Measurements from ENCODE around the gene OTOGL.

OTOGL gene

GRCh38 chr12:80059102-80059501 is 40.2 kb upstream of the OTOGL start:
- no peak for ATAC-seq
- TF ChIP-seq RARB (CRISPR knock-in tag; IDR thresholded peaks at IDR 0.05) (no peak), GLIS3 (CRISPR knock-in tag; IDR thresholded peaks at IDR 0.05) (no peak), ZC3H10 (CRISPR knock-in tag; IDR thresholded peaks at IDR 0.05) (no peak), BACH2 (CRISPR knock-in tag; IDR thresholded peaks at IDR 0.05; ENCODE audit: borderline replicate concordance) (no peak), TSHZ2 (CRISPR knock-in tag; IDR thresholded peaks at IDR 0.05) (no peak), PATZ1 (CRISPR knock-in tag; IDR thresholded peaks at IDR 0.05; ENCODE audit: borderline replicate concordance) (no peak), ZNF70 (CRISPR knock-in tag; IDR thresholded peaks at IDR 0.05) (no peak), TCF4 (CRISPR knock-in tag; IDR thresholded peaks at IDR 0.05; ENCODE audit: borderline replicate concordance) (no peak), ARNTL (CRISPR knock-in tag; IDR thresholded peaks at IDR 0.05; ENCODE audit: borderline replicate concordance, low read depth) (no peak), ESRRG (CRISPR knock-in tag; IDR thresholded peaks at IDR 0.05) (no peak), TOX (CRISPR knock-in tag; IDR thresholded peaks at IDR 0.05; ENCODE audit: borderline replicate concordance) (no peak), ZNF565 (CRISPR knock-in tag; conservative IDR thresholded peaks at IDR 0.05; ENCODE audit: low read depth) (no peak), ZNF8 (CRISPR knock-in tag; IDR thresholded peaks at IDR 0.05) (no peak), OSR1 (CRISPR knock-in tag; IDR thresholded peaks at IDR 0.05) (no peak), ZFP3 (CRISPR knock-in tag; IDR thresholded peaks at IDR 0.05) (no peak)

- no peak for TF ChIP-seq ARNTL (CRISPR knock-in tag; IDR thresholded peaks at IDR 0.05; ENCODE audit: borderline replicate concordance, low read depth)
- TF ChIP-seq POU6F1 (CRISPR knock-in tag; IDR thresholded peaks at IDR 0.05; ENCODE audit: borderline replicate concordance, low read depth) = no peak
- TF ChIP-seq ZNF70 (CRISPR knock-in tag; IDR thresholded peaks at IDR 0.05) = no peak
- no peak for TF ChIP-seq GLIS3 (CRISPR knock-in tag; IDR thresholded peaks at IDR 0.05)
- TF ChIP-seq ZFP30 (CRISPR knock-in tag; IDR thresholded peaks at IDR 0.05) = no peak
- no peak for ATAC-seq
Observed at GRCh38 chr12:80059875-80060274, 39.5 kb upstream of the OTOGL start.

- ATAC-seq = no peak
- no peak for TF ChIP-seq PATZ1 (CRISPR knock-in tag; IDR thresholded peaks at IDR 0.05; ENCODE audit: borderline replicate concordance)
- no peak for TF ChIP-seq OSR1 (CRISPR knock-in tag; IDR thresholded peaks at IDR 0.05)
- TF ChIP-seq CSDC2 (CRISPR knock-in tag; IDR thresholded peaks at IDR 0.05) = no peak
- TF ChIP-seq ARNTL (CRISPR knock-in tag; IDR thresholded peaks at IDR 0.05; ENCODE audit: borderline replicate concordance, low read depth) = no peak
- TF ChIP-seq TOX (CRISPR knock-in tag; IDR thresholded peaks at IDR 0.05; ENCODE audit: borderline replicate concordance) = no peak
- TF ChIP-seq POU6F1 (CRISPR knock-in tag; IDR thresholded peaks at IDR 0.05; ENCODE audit: borderline replicate concordance, low read depth) = no peak
- TF ChIP-seq SNAI2 (CRISPR knock-in tag; IDR thresholded peaks at IDR 0.05) = no peak
- TF ChIP-seq ZFP30 (CRISPR knock-in tag; IDR thresholded peaks at IDR 0.05) = no peak
- no peak for TF ChIP-seq BACH2 (CRISPR knock-in tag; IDR thresholded peaks at IDR 0.05; ENCODE audit: borderline replicate concordance)
- TF ChIP-seq ESRRG (CRISPR knock-in tag; IDR thresholded peaks at IDR 0.05) = no peak
- TF ChIP-seq CREB5 (CRISPR knock-in tag; IDR thresholded peaks at IDR 0.05; ENCODE audit: low read depth) = no peak
Observed at GRCh38 chr12:80064269-80064668, 35.1 kb upstream of the OTOGL start.
